Measurements from ENCODE around the gene PRPS2. TPM values are rescaled to one million over a fixed set of nuclear protein-coding genes. Genes with fewer than 3 reads are reported as not detected.

The PRPS2 gene
- total RNA-seq, 2 experiments from 2014 or later, result 92.5 to 108 TPM

DNA sequence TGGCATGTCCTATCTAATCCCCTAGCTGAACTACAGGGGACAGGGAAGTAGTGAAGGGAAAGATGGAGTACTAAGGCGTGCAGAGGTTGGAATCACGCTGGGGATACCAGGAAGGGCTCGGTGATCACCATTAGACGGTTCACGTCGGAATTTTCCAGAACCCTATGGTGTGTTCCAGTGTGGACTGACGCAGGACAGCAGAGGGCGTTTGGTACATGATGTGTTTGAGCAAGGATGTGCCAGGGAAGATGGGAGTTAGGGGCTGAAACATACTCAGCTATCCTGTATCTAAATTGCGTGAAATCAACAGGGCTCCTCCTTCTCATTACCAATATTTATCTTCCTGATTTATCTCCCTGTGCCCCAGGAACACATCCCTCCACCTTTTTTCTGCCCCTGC lies 33.7 kb downstream of the PRPS2 start:
- DNase-seq, result no peak
- Mint-ChIP-seq H3K9me3 (no peaks in the 10 kb centered on the region), H3K27me3 (peaks cover 9% of the 10 kb centered on the region), H3K4me1 (peaks cover 2% of the 10 kb centered on the region), H3K27ac (no peak overlapping the region), H3K36me3 (ENCODE audit: low read depth) (peaks cover 39% of the 10 kb centered on the region), H3K4me3 (no peak overlapping the region)
- POLR2A ChIA-PET, result no interaction called here
- CTCF ChIA-PET, result interaction anchor here (0.6 kb wide), 1 partner anchor 19 kb away, joined by 3 read pairs; no protein-coding TSS in a partner anchor

DNA sequence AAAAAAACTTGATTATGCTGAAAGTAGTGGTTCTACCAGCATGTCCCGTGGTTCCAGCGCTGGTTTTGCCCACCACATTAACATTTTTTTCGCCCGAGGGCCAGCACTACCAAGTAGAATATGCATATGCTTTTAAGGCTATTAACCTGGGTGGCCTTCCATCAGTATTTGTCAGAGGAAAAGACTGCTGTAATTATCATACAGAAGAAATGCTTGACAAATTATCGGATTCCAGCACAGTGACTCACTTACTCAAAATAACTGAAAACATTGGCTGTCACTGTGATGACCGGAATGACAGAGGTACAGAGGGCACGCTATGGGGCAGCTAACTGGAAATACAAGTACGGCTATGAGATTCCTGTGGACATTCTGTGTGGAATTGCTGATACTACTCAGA lies 34.6 kb downstream of the PRPS2 start:
- CTCF ChIA-PET, result no interaction called here

DNA sequence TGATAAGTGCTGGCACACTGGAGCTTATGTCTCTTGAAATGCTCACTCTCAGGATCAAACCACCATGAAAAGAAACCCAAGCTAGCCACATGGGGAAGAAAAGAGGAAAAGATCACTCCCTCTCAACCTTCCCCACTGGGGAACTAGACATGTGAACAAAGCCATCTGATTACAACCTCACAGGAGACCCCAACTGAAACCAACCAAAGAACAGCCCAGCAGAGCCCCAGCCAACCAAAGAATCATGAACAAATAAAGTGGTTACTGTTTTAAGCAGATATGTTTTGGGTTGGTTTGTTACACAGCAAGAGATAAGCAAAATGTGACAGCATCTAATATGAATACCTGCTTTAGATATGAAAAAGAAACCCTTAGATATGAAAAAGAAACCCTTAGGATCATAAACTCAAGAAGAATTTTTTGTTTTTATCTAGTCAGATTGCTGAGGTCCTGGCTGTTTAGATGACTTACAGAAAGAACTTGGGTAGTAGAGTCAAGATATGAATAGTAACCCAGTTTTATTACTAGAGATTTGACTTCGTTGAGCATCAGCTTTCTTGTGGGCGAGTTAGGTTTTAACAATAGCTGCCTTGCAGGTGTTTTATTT lies 52.0 kb downstream of the PRPS2 start:
- no peak for DNase-seq
- POLR2A ChIA-PET, result no interaction called here
- Mint-ChIP-seq H3K27ac (peak overlapping the region; percentile 98), H3K9me3 (peaks cover 12% of the 10 kb centered on the region), H3K4me1 (peaks cover 22% of the 10 kb centered on the region), H3K4me3 (peak overlapping the region; percentile 56), H3K27me3 (no peaks in the 10 kb centered on the region), H3K36me3 (ENCODE audit: low read depth) (peaks cover 11% of the 10 kb centered on the region)
- CTCF ChIA-PET, result interaction anchor here (0.6 kb wide), 1 partner anchor 28 kb away, joined by 3 read pairs; no protein-coding TSS in a partner anchor

More for the DNA sequence above, 34.6 kb downstream of the PRPS2 start:
- H3K4me1 Mint-ChIP-seq, result peaks cover 2% of the 10 kb centered on the region
- no peak overlapping the region for H3K27ac Mint-ChIP-seq
- H3K36me3 Mint-ChIP-seq (ENCODE audit: low read depth), result peaks cover 32% of the 10 kb centered on the region
- no peak for DNase-seq
- no peaks in the 10 kb centered on the region for H3K9me3 Mint-ChIP-seq
- H3K27me3 Mint-ChIP-seq, result peaks cover 9% of the 10 kb centered on the region
- POLR2A ChIA-PET, result no interaction called here
- H3K4me3 Mint-ChIP-seq, result no peak overlapping the region

DNA sequence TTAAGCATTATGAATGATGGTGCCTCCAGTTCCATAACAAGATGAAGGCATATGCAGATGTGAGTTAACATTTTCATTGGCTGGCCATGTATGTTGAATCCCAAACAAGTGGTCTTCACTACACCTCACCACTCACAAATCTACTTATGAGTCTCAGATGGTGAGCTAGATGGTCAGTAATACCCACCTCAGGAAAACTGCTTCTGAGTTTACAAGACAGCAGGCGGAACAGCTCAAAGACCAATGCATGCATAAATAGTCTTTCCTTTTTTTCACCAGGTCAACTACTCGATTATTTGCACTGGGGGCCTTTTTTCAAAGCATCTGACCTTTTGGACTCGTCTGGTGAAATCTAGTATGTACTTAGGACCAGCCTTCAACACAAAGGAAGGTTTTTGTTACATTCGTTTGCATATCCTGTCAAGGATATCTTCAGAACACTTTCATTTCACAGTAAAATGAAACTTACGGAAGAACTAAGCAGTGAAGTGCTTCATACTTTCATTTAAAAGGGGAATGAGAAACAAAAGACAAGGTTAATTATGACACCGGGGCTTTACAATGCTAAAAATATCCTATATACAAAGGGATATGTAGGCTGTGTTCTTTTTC lies 52.6 kb downstream of the PRPS2 start:
- ChIA-PET POLR2A (no interaction called here), CTCF (interaction anchor here (0.6 kb wide), 1 partner anchor 19 kb away, joined by 3 read pairs; no protein-coding TSS in a partner anchor)
- Mint-ChIP-seq H3K9me3 (peaks cover 12% of the 10 kb centered on the region), H3K27me3 (no peaks in the 10 kb centered on the region), H3K27ac (peak overlapping the region; percentile 98), H3K4me3 (peak overlapping the region; percentile 56), H3K4me1 (peaks cover 22% of the 10 kb centered on the region), H3K36me3 (ENCODE audit: low read depth) (peaks cover 11% of the 10 kb centered on the region)
- DNase-seq, result peak; percentile 6

DNA sequence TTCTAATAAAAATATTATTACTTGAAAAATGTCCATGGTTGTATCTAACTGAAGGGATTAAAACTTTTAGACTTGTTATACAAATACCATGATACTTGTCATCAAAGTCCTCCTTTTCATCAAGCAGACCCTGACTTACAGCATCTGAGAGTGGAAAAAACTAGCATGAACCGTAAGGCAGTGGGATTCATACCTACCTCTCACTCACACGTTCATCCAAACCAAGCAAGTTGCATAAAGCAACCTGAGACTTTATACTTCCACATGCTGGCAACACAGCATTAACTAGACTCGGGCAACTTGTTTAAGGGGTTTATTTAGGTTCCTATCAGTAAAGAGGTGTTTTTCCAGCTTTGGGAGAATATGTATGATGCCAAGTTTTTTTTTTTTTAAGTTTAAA lies 53.1 kb downstream of the PRPS2 start:
- Mint-ChIP-seq H3K36me3 (ENCODE audit: low read depth) (peaks cover 11% of the 10 kb centered on the region), H3K27ac (peak overlapping the region; percentile 98), H3K9me3 (peaks cover 12% of the 10 kb centered on the region), H3K4me1 (peaks cover 22% of the 10 kb centered on the region), H3K27me3 (no peaks in the 10 kb centered on the region), H3K4me3 (peak overlapping the region; percentile 56)
- DNase-seq, result no peak
- POLR2A ChIA-PET, result no interaction called here
- CTCF ChIA-PET, result interaction anchor here (0.6 kb wide), 1 partner anchor 19 kb away, joined by 3 read pairs; no protein-coding TSS in a partner anchor

DNA sequence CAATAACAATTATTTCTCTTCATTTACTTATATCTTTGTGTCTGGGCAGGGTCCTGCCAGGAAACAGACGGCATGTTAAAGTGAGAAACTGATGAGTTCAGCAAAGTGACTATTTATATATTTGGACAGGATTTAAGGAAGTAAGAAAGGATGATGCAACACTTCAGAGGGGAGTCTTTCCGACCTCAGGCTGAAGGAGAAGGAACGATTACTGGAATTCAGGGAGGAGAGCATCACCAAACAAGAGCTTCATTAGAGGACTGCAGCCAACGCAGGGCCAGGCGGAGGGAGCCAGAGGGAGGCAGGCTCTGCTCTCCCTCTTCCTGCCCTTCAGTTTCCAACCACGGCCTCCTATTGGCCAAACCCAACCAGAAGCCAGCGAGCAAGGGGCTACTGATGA lies 74.1 kb downstream of the PRPS2 start:
- Mint-ChIP-seq H3K36me3 (ENCODE audit: low read depth) (peaks cover 2% of the 10 kb centered on the region), H3K9me3 (peaks cover 4% of the 10 kb centered on the region), H3K4me1 (peaks cover 12% of the 10 kb centered on the region), H3K27ac (no peak overlapping the region), H3K4me3 (no peak overlapping the region), H3K27me3 (peaks cover 2% of the 10 kb centered on the region)
- no peak for DNase-seq
- CTCF ChIA-PET, result interaction anchor here (2.0 kb wide), 1 partner anchor 11 kb away, joined by 5 read pairs; no protein-coding TSS in a partner anchor
- POLR2A ChIA-PET, result no interaction called here

DNA sequence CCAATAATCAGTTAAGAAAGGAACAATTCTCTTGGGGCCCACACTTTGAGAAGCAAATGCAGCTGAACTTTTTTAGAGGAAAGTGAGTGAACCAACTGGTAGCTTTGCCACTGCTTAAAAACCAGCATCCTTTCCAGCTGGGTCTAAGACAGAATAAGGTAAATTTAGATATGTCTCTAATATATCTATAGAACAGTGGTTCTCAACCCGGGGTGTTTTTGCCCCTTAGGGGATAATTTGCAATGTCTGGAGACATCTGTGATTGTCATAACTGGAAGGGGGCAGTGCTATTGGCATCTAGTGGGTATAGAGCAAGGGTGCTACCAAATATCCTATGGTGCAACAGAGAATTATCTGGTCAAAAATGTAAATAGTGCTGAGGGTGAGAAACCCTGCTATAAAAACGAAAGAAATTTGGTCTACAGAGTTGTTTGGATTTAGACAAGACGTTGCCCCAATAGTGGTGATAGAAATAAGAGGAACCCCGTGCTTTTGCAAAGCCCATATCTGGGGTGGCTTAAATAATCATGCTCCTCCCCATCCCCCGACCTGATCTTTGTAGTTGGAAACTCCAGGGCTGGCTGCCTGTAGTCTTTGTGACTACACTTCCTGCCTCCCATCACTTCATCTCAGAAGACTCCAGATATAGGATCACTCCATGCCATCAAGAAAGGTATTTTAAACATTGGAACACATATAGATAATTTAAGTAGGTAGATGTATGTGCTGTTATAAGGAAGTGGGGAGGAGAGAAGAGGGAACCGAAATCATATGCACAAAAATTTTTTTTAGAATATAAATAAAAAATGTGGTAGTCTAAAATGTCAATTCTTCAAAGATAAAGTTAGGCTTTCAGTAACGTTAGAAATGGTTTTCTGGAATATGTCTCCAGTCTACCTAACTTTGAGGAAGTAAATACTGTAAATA lies 75.5 kb downstream of the PRPS2 start, which contains the start of gene TLR7:
Gene TLR7, plus strand, starts transcription at position 622 of the 927 bp plus-strand sequence. CDS start 507 bp downstream, outside the sequence.
- DNase-seq, result no peak
- POLR2A ChIA-PET, result no interaction called here
- CTCF ChIA-PET, result interaction anchor here (2.0 kb wide), 1 partner anchor 12 kb away, joined by 5 read pairs; no protein-coding TSS in a partner anchor

DNA sequence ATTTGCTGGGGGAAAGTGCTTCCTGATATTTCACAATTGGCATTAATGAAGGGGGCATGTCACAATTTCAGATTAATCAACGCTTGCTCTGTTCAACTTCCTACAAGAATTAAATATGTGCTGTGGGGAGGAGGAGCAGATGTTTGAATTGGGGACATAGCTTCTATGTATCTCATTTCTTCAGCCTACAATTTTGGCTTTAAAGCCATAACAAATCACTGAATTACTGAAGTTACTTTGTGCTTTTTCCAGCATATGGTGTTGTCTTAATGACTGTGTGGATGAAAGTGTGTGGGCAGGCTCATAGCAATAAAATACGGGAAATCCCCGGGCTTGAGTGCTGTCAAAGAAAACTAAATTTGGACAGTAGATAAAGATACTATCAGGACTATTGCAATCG lies 76.5 kb downstream of the PRPS2 start:
- Mint-ChIP-seq H3K4me3 (no peak overlapping the region), H3K9me3 (peaks cover 4% of the 10 kb centered on the region), H3K27ac (no peak overlapping the region), H3K4me1 (peaks cover 12% of the 10 kb centered on the region), H3K27me3 (no peaks in the 10 kb centered on the region), H3K36me3 (ENCODE audit: low read depth) (peaks cover 2% of the 10 kb centered on the region)
- ChIA-PET POLR2A (no interaction called here), CTCF (no interaction called here)
- no peak for DNase-seq

More for the DNA sequence above, 75.5 kb downstream of the PRPS2 start, which contains the start of gene TLR7:
- Mint-ChIP-seq H3K27ac (no peak within 1 kb of the TSS), H3K9me3 (peaks cover 4% of the 10 kb centered on the region), H3K4me1 (peaks cover 12% of the 10 kb centered on the region), H3K27me3 (peaks cover 2% of the 10 kb centered on the region), H3K4me3 (no peak within 1 kb of the TSS), H3K36me3 (ENCODE audit: low read depth) (peaks cover 2% of the 10 kb centered on the region)

DNA sequence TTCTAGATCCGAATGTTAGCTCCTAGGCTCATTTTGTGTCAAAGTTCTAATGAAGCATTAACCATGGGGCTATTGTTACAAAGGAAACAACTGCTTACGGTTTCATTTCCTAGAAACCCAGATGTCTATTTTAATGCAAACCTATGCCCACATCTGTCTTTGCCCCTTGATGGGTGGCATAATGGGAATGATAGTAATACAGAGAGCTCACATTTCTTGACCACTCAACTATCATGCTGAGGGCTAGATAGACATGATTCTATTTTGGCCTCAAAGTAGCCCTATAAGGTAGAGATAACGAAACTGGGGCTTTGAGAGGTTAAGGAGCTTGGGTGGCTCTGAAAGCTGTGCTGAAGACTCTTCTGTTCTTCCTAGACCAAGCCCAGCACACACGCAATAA lies 77.5 kb downstream of the PRPS2 start:
- POLR2A ChIA-PET, result no interaction called here
- H3K36me3 Mint-ChIP-seq (ENCODE audit: low read depth), result peaks cover 2% of the 10 kb centered on the region
- H3K27me3 Mint-ChIP-seq, result no peaks in the 10 kb centered on the region
- CTCF ChIA-PET, result no interaction called here
- H3K27ac Mint-ChIP-seq, result no peak overlapping the region
- H3K9me3 Mint-ChIP-seq, result peaks cover 4% of the 10 kb centered on the region
- no peak for DNase-seq
- H3K4me1 Mint-ChIP-seq, result peaks cover 12% of the 10 kb centered on the region
- H3K4me3 Mint-ChIP-seq, result no peak overlapping the region

DNA sequence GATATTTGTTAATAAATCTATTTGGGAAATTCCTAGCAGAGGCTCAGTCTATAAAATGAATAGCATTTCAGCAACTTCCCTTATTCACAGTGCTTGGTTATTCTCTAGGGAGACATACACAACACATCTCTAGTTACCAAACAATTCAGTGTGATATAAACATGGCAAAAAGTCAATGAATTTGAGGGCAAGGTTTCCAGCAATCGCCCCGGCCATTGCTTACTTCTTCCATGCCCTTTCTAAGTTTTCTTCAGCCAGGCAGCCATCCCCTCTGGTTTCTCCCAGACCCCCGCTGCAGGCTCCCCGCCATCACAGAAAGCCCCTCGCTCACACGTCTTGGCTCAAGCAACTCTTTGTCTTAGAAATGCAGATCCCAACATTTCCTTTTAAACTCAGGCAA lies 80.0 kb downstream of the PRPS2 start:
- H3K4me1 Mint-ChIP-seq, result peaks cover 12% of the 10 kb centered on the region
- ChIA-PET POLR2A (no interaction called here), CTCF (no interaction called here)
- H3K4me3 Mint-ChIP-seq, result no peak overlapping the region
- H3K27ac Mint-ChIP-seq, result no peak overlapping the region
- peaks cover 4% of the 10 kb centered on the region for H3K9me3 Mint-ChIP-seq
- no peak for DNase-seq
- H3K27me3 Mint-ChIP-seq, result no peaks in the 10 kb centered on the region
- H3K36me3 Mint-ChIP-seq (ENCODE audit: low read depth), result peaks cover 2% of the 10 kb centered on the region

DNA sequence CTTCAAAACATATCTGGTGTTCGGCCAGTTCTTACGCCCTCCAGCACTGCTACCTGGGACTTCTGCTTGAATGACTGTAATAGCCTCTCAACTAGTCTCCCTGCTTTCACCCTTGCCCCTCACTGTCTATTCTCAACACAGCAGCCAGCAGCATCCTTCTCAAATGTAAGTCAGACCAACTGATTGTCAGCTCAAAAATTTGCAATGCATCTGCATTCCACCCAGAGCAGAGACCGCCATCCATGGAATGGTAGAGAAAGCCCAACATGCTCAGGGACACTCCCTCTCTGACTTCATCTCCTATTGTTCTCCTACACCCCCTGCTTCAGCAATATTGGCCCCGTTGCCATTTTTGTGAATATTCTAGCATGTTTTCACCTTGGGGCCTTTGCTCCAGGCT lies 81.5 kb downstream of the PRPS2 start:
- ChIA-PET CTCF (no interaction called here), POLR2A (no interaction called here)
- Mint-ChIP-seq H3K9me3 (peaks cover 4% of the 10 kb centered on the region), H3K4me1 (peaks cover 4% of the 10 kb centered on the region), H3K4me3 (no peak overlapping the region), H3K27ac (no peak overlapping the region), H3K27me3 (peaks cover 1% of the 10 kb centered on the region), H3K36me3 (ENCODE audit: low read depth) (no peaks in the 10 kb centered on the region)
- DNase-seq, result no peak
